HUES64 (cell line): ENCODE data around the gene CD177.
"Not testable (repeated sequence)": the region's sequence is repeated elsewhere in the genome, so short reads cannot be mapped to it uniquely, and the experiment has no call there.

Source experiments
- H3K27ac ChIP-seq: 2 replicates; pipeline ENCODE4 v1.7.0; 2013; ENCODE audit warnings: low read depth, low read length, inconsistent platforms
- H3K27me3 ChIP-seq: 2 replicates; pipeline ENCODE4 v1.6.1; 2013; ENCODE audit warnings: mild to moderate bottlenecking, low read length; ENCODE audit not compliant: insufficient read depth
- H3K36me3 ChIP-seq: 2 replicates; pipeline ENCODE4 v1.6.1; 2013; ENCODE audit warnings: mild to moderate bottlenecking, low read length; ENCODE audit not compliant: insufficient read depth
- H3K4me1 ChIP-seq: 2 replicates; pipeline ENCODE4 v1.6.1; 2013; ENCODE audit warnings: mild to moderate bottlenecking, low read length, moderate library complexity; ENCODE audit not compliant: insufficient read depth
- H3K4me3 ChIP-seq: 2 replicates; pipeline ENCODE4 v1.5.1; 2013; ENCODE audit warnings: mild to moderate bottlenecking, low read length, moderate library complexity
- H3K9ac ChIP-seq: 2 replicates; pipeline ENCODE4 v1.6.1; 2013; ENCODE audit warnings: mild to moderate bottlenecking, low read depth, low read length
- H3K9me3 ChIP-seq: 2 replicates; pipeline ENCODE4 v1.6.1; 2013; ENCODE audit warnings: low read depth, low read length; ENCODE audit not compliant: insufficient read depth
- WGBS: fragments of 150-250, 120-280 bp; methylation state at CpG from one replicate; pipeline ENCODE4 v1.1.7; 2013; ENCODE audit warnings: missing lambda C conversion rate; 5-methylcytosine and 5-hydroxymethylcytosine counted together

CD177 gene

DNA sequence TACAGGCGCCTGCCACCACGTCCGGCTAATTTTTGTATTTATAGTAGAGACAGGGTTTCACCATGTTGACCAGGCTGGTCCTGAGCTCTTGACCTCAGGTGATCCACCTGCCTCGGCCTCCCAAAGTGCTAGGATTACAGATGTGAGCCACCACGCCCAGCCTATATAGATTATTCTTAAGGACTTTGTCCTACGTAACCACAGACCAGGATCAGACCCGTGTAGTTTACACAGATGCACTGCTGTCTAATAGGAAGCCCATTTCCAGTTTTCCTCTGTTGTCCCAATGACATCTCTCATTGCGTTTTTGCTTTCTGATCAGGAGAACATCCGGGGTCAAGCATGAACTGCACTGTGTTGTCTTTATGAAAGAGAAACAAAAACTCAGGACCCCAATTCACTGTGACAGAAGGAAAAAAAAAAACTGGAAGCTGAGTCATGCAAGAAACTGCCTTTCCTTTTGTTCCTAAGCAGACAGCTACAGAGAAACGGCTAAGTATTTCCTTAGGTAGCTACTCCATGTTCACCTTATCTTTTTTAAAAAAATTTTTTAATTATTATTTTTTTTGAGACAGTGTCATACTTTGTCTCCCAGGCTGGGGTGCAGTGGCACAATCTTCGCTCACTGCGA is 29.2 kb downstream of the CD177 start:
- not testable (repeated sequence) for H3K4me1 ChIP-seq, H3K36me3 ChIP-seq, H3K27ac ChIP-seq, H3K9me3 ChIP-seq, H3K4me3 ChIP-seq, H3K9ac ChIP-seq, H3K27me3 ChIP-seq
- WGBS = 74% methylated on average over 7 of the region's 12 CpGs

DNA sequence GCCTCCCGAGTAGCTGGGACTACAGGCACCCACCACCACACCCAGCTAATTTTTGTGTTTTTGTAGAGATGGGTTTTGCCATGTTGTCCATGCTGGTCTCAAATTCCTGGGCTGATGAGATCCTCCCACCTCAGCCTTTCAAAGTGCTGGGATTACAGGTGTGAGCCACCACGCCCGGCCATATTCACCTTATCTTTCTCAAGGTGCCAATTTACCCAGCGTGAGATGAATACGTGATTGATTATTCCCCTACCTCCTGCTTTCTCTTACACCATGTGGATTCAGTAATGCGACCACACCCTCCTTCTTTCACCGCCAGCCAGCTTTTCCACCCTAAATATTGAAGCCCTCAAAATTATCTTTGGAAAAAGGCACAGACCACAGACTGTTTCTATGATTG is 29.8 kb downstream of the CD177 start:
- not testable (repeated sequence) for H3K27ac ChIP-seq, H3K9ac ChIP-seq, H3K9me3 ChIP-seq, H3K36me3 ChIP-seq, H3K4me1 ChIP-seq, H3K4me3 ChIP-seq, H3K27me3 ChIP-seq
- 82% methylated on average over 6 of the region's 7 CpGs for WGBS

DNA sequence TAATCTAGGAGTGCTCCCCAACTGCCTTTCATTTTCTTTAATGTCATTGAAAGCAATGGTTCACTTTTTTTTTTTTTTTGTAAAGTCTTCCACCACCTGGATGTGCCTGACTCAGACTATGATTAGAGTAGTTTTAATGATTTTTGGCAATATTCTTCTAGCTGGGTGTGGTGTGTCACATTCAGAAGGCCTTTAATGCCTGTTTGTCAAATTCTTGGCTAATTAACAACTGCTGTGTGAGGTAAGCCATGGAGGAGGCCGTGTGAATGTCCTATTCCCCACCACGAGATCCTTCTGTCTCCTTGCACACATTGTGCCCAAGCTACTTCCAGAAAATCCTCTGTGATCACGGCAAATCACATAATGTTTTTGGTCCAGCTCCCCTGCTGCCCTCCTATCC is 30.3 kb downstream of the CD177 start:
- 78% methylated on average over 3 of the region's 3 CpGs for WGBS
- not testable (repeated sequence) for H3K9ac ChIP-seq, H3K9me3 ChIP-seq, H3K27ac ChIP-seq, H3K36me3 ChIP-seq, H3K4me3 ChIP-seq, H3K4me1 ChIP-seq, H3K27me3 ChIP-seq

DNA sequence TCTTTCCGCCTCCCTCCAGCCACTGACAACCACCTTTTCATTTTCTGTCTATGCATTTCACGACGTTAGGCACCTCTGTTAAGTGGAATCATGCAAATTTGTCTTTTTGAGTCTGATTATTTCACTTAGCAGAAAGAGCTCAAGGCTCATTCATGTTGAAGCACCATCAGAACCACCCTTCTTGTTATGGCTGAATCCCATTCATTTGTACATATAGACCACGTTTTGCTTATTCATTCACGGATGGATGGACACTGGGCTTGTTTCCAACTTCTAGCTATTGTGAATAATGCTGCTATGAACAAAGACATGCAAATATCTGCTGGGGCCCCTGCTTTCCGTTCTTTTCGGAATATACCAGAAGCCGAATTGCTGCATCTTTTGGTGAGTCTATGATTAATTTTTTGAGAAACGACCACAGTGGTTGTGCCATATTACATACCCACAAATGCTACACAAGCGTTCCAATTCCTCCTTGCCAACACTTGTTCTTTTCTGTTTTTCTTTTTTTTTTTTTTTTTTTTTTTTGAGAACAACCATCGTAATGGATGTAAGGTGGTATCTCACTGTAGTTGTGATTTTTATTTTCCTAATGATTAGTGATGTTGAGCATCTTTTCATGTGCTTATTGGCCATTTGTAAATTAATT is 37.5 kb downstream of the CD177 start:
- 94% methylated on average over 10 of the region's 11 CpGs for WGBS
- H3K9me3 ChIP-seq, H3K27me3 ChIP-seq, H3K27ac ChIP-seq, H3K9ac ChIP-seq, H3K36me3 ChIP-seq, H3K4me1 ChIP-seq, H3K4me3 ChIP-seq: not testable (repeated sequence)

DNA sequence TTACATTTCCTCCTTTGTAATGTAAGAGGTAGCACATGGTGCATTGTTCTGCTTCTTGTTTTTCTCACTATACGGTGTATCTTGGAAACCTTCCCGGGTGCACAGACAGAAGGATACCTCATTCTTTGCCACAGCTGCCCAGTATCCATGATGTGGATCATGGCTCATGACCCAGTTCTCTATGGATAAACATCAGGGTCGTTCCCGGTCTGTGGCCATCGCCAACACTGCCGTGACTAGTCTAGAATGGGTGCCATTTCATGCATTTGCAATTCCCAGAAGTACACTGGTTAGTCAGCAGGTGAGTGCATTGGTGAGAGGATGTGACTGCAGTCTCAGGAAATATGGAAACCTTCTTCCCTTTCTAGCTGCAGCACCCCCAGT is 38.1 kb downstream of the CD177 start:
- not testable (repeated sequence) for H3K9ac ChIP-seq, H3K27ac ChIP-seq, H3K4me3 ChIP-seq, H3K27me3 ChIP-seq, H3K9me3 ChIP-seq, H3K36me3 ChIP-seq, H3K4me1 ChIP-seq
- WGBS = 94% methylated on average over 6 of the region's 6 CpGs

- H3K4me3 ChIP-seq, H3K36me3 ChIP-seq, H3K27me3 ChIP-seq, H3K9me3 ChIP-seq, H3K27ac ChIP-seq, H3K9ac ChIP-seq, H3K4me1 ChIP-seq: not testable (repeated sequence)
- 97% methylated on average over 3 of the region's 3 CpGs for WGBS
Measured at GRCh38 chr19:43393501-43393900, 40.0 kb downstream of the CD177 start.

DNA sequence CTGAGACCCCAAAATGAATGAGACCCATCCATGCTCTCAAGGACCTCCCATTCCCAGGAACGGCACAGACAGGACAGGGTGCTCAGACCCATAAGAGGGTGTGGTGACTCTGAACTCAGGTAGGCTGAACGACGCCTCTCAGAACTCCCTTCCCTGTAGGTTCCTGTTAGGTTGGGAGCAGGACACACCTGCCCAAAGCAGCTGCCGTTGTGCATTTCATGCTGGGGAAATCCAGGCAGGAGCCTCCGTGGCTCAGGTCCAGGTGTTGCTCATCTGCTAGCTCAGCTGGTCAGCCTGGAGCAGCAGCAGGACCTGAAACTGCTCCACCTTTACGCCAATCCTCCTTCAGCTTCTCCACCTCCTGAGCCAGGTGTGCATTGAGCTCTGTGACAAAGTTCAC is 42.1 kb downstream of the CD177 start:
- Histone ChIP-seq H3K4me3 (no peak overlapping the region), H3K9ac (no peak overlapping the region), H3K4me1 (no peaks in the 10 kb centered on the region), H3K27me3 (no peaks in the 10 kb centered on the region), H3K9me3 (no peaks in the 10 kb centered on the region), H3K27ac (no peak overlapping the region), H3K36me3 (no peaks in the 10 kb centered on the region)
- 90% methylated on average over 6 of the region's 6 CpGs for WGBS

- 92% methylated on average over 24 of the region's 24 CpGs for WGBS
- H3K27me3 ChIP-seq = no peaks in the 10 kb centered on the region
- no peaks in the 10 kb centered on the region for H3K9me3 ChIP-seq
- no peaks in the 10 kb centered on the region for H3K4me1 ChIP-seq
- no peaks in the 10 kb centered on the region for H3K36me3 ChIP-seq
- H3K4me3 ChIP-seq = no peak overlapping the region
- H3K27ac ChIP-seq = no peak overlapping the region
- H3K9ac ChIP-seq = no peak overlapping the region
Measured at GRCh38 chr19:43406297-43406696, 52.8 kb downstream of the CD177 start.

- 77% methylated on average over 22 of the region's 22 CpGs for WGBS
- Histone ChIP-seq H3K36me3 (no peaks in the 10 kb centered on the region), H3K4me3 (no peak overlapping the region), H3K9me3 (no peaks in the 10 kb centered on the region), H3K9ac (no peak overlapping the region), H3K27me3 (no peaks in the 10 kb centered on the region), H3K27ac (no peak overlapping the region), H3K4me1 (no peaks in the 10 kb centered on the region)
Measured at GRCh38 chr19:43407416-43408005, 54.0 kb downstream of the CD177 start.

DNA sequence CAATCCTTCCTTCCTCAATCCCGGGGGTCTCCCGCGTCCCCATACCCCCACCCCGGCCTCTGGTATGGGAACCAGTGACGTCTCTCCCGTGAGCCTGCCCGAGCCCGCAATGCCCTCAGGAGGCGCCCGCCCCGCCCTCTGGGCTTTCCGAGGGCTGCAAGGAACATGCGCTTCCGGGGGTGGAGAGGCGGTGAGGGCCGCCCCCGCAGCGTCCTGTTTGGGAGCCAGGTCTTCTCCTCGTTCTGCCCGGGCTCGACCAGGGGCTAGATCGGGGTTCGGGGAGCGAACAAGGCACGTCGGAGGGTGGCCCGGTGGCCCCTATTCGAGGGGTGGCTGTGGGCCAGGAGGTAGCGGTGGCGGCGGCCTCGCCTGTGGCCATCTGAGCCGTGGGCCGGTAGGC is 54.6 kb downstream of the CD177 start:
- H3K4me3 ChIP-seq = no peak overlapping the region
- H3K4me1 ChIP-seq = no peaks in the 10 kb centered on the region
- no peaks in the 10 kb centered on the region for H3K27me3 ChIP-seq
- H3K9ac ChIP-seq = no peak overlapping the region
- H3K27ac ChIP-seq = no peak overlapping the region
- no peaks in the 10 kb centered on the region for H3K9me3 ChIP-seq
- WGBS = 93% methylated on average over 34 of the region's 34 CpGs
- no peaks in the 10 kb centered on the region for H3K36me3 ChIP-seq

DNA sequence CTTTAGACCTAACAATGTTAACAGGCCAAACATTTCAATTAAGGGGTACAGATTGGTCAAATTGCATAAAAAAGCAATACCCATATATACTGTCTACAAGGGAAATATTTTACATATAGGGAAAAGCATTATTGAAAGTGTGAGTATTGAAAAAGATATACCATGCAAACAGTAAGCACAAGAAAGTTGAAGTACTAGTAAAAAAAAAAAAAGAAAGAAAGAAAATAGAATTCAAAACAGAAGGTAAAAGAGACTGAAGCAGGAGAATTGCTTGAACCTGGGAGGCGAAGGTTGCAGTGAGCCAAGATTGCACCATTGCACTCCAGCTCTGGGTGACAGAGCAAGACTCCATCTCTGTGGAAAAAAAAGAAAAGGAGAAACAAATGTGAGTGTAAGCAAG is 55.9 kb downstream of the CD177 start:
- 0 out of 2 replicates have a peak, but pooled peaks cover 3% of the 10 kb centered on the region for H3K9me3 ChIP-seq
- H3K36me3 ChIP-seq = no peaks in the 10 kb centered on the region
- no peaks in the 10 kb centered on the region for H3K4me1 ChIP-seq
- no peak overlapping the region for H3K9ac ChIP-seq
- no peaks in the 10 kb centered on the region for H3K27me3 ChIP-seq
- 94% methylated on average over 1 of the region's 1 CpG for WGBS
- no peak overlapping the region for H3K27ac ChIP-seq
- no peak overlapping the region for H3K4me3 ChIP-seq
